Mucosa of rectum (tissue), 2 donors: ENCODE results near the gene MED13L.

Experiments used
- H3K27ac ChIP-seq, 2 donors: one replicate each; pipeline ENCODE4 v1.7.0; 2013; ENCODE audit warnings: inconsistent platforms in 2 of 2, low read depth in 2 of 2, low read length in 2 of 2
- H3K27me3 ChIP-seq, 2 donors: one replicate each; pipeline ENCODE4 v1.7.0; 2013; ENCODE audit warnings: low read length in 2 of 2; ENCODE audit not compliant: control insufficient read depth in 2 of 2, insufficient read depth in 2 of 2
- H3K36me3 ChIP-seq, 2 donors: one replicate each; pipeline ENCODE4 v1.7.0; 2013; ENCODE audit warnings: low read length in 2 of 2; ENCODE audit not compliant: control insufficient read depth in 2 of 2, insufficient read depth in 2 of 2
- H3K4me1 ChIP-seq, 2 donors: one replicate each; pipeline ENCODE4 v1.7.0; 2013; ENCODE audit warnings: low read length in 2 of 2, mild to moderate bottlenecking in 1 of 2; ENCODE audit not compliant: control insufficient read depth in 2 of 2, insufficient read depth in 2 of 2
- H3K4me3 ChIP-seq, 2 donors: one replicate each; pipeline ENCODE4 v1.7.0; 2013; ENCODE audit warnings: low read length in 2 of 2
- H3K9ac ChIP-seq, 2 donors: one replicate each; pipeline ENCODE4 v1.7.0; 2013; ENCODE audit warnings: low read length in 2 of 2, low read depth in 1 of 2, mild to moderate bottlenecking in 1 of 2
- H3K9me3 ChIP-seq, 2 donors: one replicate each; pipeline ENCODE4 v1.7.0; 2013; ENCODE audit warnings: low read length in 2 of 2; ENCODE audit not compliant: control insufficient read depth in 2 of 2
- donor health status: healthy.
- donor health status: Normal muscosa, but diverticular disease.

MED13L gene

GRCh38 chr12:115972241-115972640, 305.3 kb downstream of the MED13L start:
- Histone ChIP-seq H3K27me3 (no peaks in the 10 kb centered on the region), H3K4me1 (no peaks in the 10 kb centered on the region), H3K4me3 (no peak overlapping the region), H3K27ac (no peak overlapping the region), H3K36me3 (peaks cover 56 to 60% of the 10 kb centered on the region in 2 donors), H3K9ac (no peak overlapping the region), H3K9me3 (no peaks in the 10 kb centered on the region)

- no peaks in the 10 kb centered on the region for H3K4me1 ChIP-seq
- H3K27ac ChIP-seq, result no peak overlapping the region
- H3K36me3 ChIP-seq, result peaks cover 61 to 72% of the 10 kb centered on the region in 2 donors
- no peak overlapping the region for H3K4me3 ChIP-seq
- H3K9ac ChIP-seq, result no peak overlapping the region
- no peaks in the 10 kb centered on the region for H3K27me3 ChIP-seq
- H3K9me3 ChIP-seq, result no peaks in the 10 kb centered on the region
Measured at GRCh38 chr12:115968211-115968610, 309.3 kb downstream of the MED13L start.

GRCh38 chr12:115966376-115966775, 311.1 kb downstream of the MED13L start:
- peaks cover 54 to 71% of the 10 kb centered on the region in 2 donors for H3K36me3 ChIP-seq

GRCh38 chr12:115964626-115965025, 312.9 kb downstream of the MED13L start:
- no peaks in the 10 kb centered on the region for H3K9me3 ChIP-seq
- no peak overlapping the region for H3K9ac ChIP-seq
- H3K4me3 ChIP-seq, result no peak overlapping the region

More at GRCh38 chr12:115966376-115966775, 311.1 kb downstream of the MED13L start:
- no peak overlapping the region for H3K4me3 ChIP-seq
- no peaks in the 10 kb centered on the region for H3K4me1 ChIP-seq
- no peaks in the 10 kb centered on the region for H3K9me3 ChIP-seq
- H3K27ac ChIP-seq, result no peak overlapping the region
- no peak overlapping the region for H3K9ac ChIP-seq
- no peaks in the 10 kb centered on the region for H3K27me3 ChIP-seq

GRCh38 chr12:115964214-115964613, 313.3 kb downstream of the MED13L start:
- H3K27ac ChIP-seq, result no peak overlapping the region
- H3K36me3 ChIP-seq, result peaks cover 56 to 72% of the 10 kb centered on the region in 2 donors
- H3K9ac ChIP-seq, result no peak overlapping the region
- no peaks in the 10 kb centered on the region for H3K27me3 ChIP-seq
- H3K9me3 ChIP-seq, result no peaks in the 10 kb centered on the region
- no peak overlapping the region for H3K4me3 ChIP-seq
- H3K4me1 ChIP-seq, result no peaks in the 10 kb centered on the region

More at GRCh38 chr12:115964626-115965025, 312.9 kb downstream of the MED13L start:
- H3K4me1 ChIP-seq, result no peaks in the 10 kb centered on the region
- H3K36me3 ChIP-seq, result peaks cover 58 to 74% of the 10 kb centered on the region in 2 donors
- H3K27me3 ChIP-seq, result no peaks in the 10 kb centered on the region
- H3K27ac ChIP-seq, result no peak overlapping the region

- H3K9ac ChIP-seq, result no peak overlapping the region
- H3K27ac ChIP-seq, result no peak overlapping the region
- H3K36me3 ChIP-seq, result peaks cover 49 to 66% of the 10 kb centered on the region in 2 donors
- H3K4me3 ChIP-seq, result no peak overlapping the region
- no peaks in the 10 kb centered on the region for H3K9me3 ChIP-seq
- H3K4me1 ChIP-seq, result no peaks in the 10 kb centered on the region
- no peaks in the 10 kb centered on the region for H3K27me3 ChIP-seq
Measured at GRCh38 chr12:115962216-115962615, 315.3 kb downstream of the MED13L start.

- Histone ChIP-seq H3K4me3 (no peak overlapping the region), H3K4me1 (no peaks in the 10 kb centered on the region), H3K27ac (no peak overlapping the region), H3K27me3 (no peaks in the 10 kb centered on the region), H3K9me3 (no peaks in the 10 kb centered on the region), H3K36me3 (peaks cover 48 to 65% of the 10 kb centered on the region in 2 donors), H3K9ac (no peak overlapping the region)
Measured at GRCh38 chr12:115960868-115961802, 316.4 kb downstream of the MED13L start.

GRCh38 chr12:115957686-115958290, 319.7 kb downstream of the MED13L start:
- Histone ChIP-seq H3K27ac (no peak overlapping the region), H3K27me3 (no peaks in the 10 kb centered on the region), H3K4me3 (no peak overlapping the region), H3K9ac (no peak overlapping the region), H3K9me3 (no peaks in the 10 kb centered on the region), H3K36me3 (peaks cover 28 to 33% of the 10 kb centered on the region in 2 donors), H3K4me1 (no peaks in the 10 kb centered on the region)

- Histone ChIP-seq H3K27me3 (no peaks in the 10 kb centered on the region), H3K27ac (no peak overlapping the region), H3K4me1 (no peaks in the 10 kb centered on the region), H3K4me3 (no peak overlapping the region), H3K9me3 (no peaks in the 10 kb centered on the region), H3K36me3 (peaks cover 24 to 25% of the 10 kb centered on the region in 2 donors), H3K9ac (no peak overlapping the region)
Measured at GRCh38 chr12:115956659-115957058, 320.8 kb downstream of the MED13L start.

GRCh38 chr12:115956236-115956635, 321.3 kb downstream of the MED13L start:
- H3K9me3 ChIP-seq, result no peaks in the 10 kb centered on the region
- no peak overlapping the region for H3K9ac ChIP-seq
- no peaks in the 10 kb centered on the region for H3K27me3 ChIP-seq
- H3K4me3 ChIP-seq, result no peak overlapping the region
- H3K27ac ChIP-seq, result no peak overlapping the region
- H3K4me1 ChIP-seq, result no peaks in the 10 kb centered on the region
- peaks cover 21% of the 10 kb centered on the region in 2 donors for H3K36me3 ChIP-seq
